VCaP (cell line): Measurements from ENCODE around the gene ARHGEF38.

Experiments used
- H3K27ac ChIP-seq: fragments of 450-650 bp; 2 replicates; pipeline ENCODE4 v1.5.1; 2017
- CTCF ChIP-seq: fragments of 450-650 bp; conservative IDR thresholded peaks from 2 replicates; pipeline ENCODE4 v1.5.1; 2017; ENCODE audit warnings: mild to moderate bottlenecking, moderate library complexity

The ARHGEF38 gene

DNA sequence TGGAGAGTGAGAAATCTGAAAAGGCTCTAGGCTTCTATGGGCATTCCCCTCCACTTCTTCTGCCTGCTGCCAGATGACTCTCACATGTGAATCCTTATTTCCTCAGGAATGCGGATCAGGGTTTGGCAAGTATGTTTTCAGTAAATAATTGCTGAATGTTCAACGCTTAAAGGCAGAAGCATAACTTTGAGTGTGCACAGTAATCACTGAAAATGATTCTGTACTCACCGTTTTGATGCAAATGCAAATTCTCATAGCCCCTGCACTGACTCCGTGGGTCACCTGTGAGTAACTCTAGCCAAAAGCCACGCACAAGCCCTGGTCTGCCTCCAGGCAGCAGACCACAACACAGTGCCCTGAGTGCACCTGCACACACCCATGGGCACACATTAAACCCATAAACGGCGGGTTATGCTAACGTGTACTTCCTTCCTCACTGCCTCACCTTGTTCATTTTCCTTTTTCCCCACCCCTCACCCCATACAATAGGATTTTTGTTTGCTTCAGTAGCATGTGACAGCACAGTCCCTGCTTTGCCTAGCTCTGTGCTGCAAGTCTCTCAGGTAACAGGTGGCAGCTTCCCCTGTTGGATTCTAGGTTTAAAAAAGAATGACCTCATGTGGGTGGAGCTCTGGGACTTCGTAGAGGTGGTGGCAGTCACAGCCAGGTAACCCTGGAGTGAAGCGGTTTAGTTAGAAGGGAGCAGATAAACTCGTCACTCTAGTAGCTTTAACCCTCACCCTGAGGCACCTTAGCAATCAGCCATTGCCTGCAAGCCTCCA is at the start of gene ARHGEF38:
ARHGEF38 (plus strand) TSS at position 656 of the 782 bp plus-strand sequence. CDS start 146 bp downstream, outside the sequence.
- H3K27ac ChIP-seq, result peak within 1 kb of the TSS; percentile 100
- no peak for TF ChIP-seq CTCF

DNA sequence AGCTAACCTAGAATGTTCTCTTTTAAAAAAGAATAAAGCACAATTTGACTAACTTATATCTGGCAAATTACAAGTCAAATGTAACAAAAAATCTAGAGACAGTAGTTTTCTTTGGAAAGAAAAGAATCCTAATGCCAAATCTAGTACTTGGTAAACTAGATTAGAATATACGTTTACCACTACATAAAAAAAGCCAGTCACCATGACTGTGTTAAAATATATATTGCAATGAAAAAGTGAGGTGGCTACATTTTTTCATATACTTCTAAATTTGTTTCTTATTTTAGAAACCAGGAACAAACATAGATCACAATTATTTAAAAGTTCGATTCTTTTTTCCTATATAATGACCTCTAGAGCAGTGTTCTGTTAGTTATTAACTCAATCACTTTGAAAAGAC is 48.9 kb upstream of the ARHGEF38 start:
- TF ChIP-seq CTCF, result no peak
- H3K27ac ChIP-seq, result peak overlapping the region; percentile 87

DNA sequence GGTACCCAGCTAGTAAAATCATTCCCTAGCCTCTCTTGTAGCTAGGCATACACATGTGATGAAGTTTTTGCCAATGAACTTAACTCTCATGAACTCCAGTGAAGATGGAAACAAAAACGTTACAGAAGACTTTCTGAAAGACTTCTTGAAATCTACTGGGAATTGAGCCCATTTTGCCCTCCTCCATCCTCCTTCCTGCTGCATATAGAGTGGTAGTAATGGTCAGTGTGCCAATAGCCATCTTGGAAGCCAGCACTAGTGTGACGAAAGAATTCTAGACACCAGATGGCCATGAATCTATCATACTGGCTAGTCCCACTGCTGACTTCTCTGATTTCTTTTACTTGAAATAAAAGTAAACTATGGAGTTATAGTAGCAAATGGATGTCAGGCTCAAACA is 47.7 kb upstream of the ARHGEF38 start:
- no peak for TF ChIP-seq CTCF
- H3K27ac ChIP-seq, result peak overlapping the region; percentile 87

GRCh38 chr4:105509291-105509690 is 43.1 kb upstream of the ARHGEF38 start:
- TF ChIP-seq CTCF, result no peak
- H3K27ac ChIP-seq, result no peak overlapping the region

- TF ChIP-seq CTCF, result no peak
- H3K27ac ChIP-seq, result no peak overlapping the region
Observed at GRCh38 chr4:105509714-105510113, 42.7 kb upstream of the ARHGEF38 start.

DNA sequence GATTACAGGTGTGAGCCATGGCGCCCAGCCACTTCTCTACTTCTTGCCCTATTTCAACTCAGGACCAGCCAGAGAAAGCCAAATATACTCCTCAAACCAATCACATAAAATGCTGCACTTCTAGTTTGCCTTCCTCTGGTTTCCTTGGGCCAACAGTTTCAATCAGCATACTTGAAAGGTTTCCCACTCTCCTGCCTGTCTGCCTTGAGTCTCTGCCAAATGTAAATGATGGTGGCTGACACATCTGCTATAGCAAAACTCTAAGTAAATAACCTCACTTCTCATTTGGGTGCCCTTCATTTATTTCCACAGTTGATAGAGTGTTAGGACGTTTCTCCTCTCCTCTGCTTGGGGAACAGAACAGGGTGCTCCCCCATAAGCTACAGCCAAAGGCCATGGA is 42.2 kb upstream of the ARHGEF38 start:
- no peak for TF ChIP-seq CTCF
- H3K27ac ChIP-seq, result no peak overlapping the region

GRCh38 chr4:105520819-105521790 is 31.3 kb upstream of the ARHGEF38 start:
- peak overlapping the region; percentile 33 for H3K27ac ChIP-seq
- TF ChIP-seq CTCF, result peak; percentile 85
